Kidney glomerular epithelial cell (primary cell): ENCODE data around the gene SPOUT1.

ENCODE experiments used
- DNase-seq: peaks from one replicate; lab custom pipeline; 2025; lab: John Stamatoyannopoulos, UW

SPOUT1 gene

DNA sequence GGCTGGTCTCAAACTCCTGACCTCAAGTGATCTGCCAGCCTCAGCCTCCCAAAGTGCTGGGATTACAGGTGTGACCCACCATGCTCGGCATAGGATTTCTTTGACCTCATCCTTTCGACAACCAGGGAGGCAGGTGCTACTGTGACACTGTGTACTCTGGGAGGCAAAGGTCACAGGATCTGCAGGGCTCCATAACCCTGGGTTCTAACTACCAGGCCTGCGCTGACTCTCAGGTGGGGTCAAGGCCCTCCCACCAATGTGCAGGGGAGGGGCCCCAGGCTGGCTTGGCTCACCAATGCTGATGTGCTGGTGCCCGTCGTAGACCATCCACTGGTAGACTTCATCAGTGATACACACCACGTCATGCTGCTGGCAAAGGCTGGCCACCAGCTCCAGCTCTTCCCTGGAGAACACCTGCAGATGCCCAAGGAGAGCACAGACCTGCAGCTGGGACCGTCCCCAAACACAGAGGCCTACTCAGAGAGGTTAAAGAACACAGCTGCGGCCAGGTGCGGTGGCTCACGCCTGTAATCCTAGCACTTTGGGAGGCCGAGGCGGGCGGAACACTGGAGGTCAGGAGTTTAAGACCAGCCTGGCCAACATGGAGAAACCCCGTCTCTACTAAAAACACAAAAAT lies 7.0 kb upstream of the SPOUT1 start:
- DNase-seq = no peak

DNA sequence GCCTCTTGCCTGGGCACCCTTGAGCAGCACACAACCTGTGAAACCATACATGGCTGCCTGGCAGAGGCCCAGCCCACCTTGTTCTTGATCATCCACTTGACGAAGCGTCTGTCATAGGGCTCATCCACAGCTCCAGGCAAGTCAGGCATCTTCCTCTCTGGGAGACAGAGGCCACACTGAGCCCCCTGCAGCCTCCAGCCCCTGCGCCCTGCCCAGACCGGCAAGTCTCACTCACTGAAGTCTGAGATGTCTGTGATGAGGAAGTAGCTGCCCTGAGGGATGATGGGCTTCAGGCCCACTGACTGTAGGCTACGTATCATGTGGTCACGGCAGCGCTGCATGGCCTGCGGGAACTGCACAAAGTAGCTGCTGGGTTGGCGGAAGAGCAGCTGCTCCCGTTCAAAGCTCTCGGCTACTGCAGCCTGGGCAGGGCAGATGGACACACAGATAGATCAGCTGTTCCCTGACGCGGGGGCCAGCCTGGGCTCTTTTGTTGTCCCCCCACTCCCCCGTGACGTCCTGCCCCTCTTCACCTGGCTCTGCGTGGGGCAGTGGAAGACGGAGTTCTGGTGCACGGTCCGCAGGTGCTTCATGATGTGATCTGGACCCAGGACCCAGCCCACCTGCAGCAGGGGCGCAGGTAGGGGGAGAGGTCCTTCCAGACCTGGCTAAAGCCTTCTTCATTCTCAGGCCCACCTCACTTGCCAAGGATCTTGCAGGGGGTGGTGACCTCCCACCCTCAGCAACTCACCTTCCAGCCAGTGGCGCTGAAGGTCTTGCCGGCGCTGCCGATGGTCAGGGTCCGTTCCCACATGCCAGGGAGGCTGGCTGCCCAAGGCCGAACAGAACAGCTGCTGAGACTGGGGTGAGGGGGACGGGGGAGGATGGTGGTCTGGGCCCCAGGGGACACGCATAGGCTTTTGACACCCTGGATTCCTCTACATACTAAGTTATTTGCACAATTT lies 5.9 kb upstream of the SPOUT1 start:
- no peak for DNase-seq

DNA sequence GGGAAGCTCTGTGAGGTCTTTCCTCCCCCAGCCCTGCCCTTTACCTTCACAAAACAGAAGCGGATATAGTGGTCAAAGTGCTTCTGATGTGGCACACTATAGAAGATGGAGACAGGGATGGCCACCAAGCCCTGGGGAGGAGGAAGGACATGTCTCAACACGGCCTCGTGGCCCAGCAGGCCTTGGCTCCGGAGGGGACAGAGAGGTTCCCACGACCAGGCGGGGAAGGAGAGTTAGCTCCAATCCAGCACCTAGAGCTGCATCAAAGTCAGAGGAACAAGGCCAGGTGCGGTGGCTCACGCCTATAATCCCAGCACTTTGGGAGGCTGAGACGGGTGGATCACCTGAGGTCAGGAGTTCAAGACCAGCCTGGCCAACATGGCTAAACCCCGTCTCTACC lies 4.1 kb upstream of the SPOUT1 start:
- DNase-seq = no peak

DNA sequence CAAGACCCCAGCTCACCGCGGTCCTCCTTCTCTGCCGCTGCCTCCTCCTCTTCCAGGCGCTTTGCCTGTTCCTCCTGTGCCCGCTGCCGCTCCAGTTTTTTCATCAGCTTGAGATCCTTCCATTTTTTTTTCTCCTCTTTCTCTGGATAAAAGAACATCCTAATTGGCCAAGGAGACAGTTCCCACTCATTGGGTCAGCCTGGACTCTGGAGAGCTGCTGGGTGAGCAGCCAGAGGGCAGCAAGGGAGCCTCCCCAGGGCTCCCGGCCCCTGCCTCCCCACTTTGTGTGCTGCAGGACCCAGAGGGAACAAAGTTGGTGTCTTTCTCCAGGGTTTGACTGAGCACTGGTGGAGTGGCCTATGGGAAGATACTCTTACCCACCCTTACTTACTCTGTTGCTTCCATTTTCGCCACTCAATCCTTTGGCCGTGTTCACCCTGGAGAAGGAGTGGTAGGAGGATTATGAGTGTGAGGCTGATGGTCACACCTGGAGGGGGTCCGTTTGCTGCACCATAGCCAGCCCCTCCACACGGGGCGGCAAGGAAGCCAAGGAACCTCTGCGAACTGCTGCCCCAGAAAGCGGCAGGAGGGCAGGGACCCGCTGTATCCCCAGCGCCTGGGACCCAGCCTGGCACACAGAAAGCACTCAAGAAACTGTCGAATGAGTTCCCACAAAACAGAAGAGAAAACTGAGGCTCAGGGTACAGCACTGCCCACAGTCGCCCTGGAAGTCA lies 708 bp downstream of the SPOUT1 start:
- no peak for DNase-seq

DNA sequence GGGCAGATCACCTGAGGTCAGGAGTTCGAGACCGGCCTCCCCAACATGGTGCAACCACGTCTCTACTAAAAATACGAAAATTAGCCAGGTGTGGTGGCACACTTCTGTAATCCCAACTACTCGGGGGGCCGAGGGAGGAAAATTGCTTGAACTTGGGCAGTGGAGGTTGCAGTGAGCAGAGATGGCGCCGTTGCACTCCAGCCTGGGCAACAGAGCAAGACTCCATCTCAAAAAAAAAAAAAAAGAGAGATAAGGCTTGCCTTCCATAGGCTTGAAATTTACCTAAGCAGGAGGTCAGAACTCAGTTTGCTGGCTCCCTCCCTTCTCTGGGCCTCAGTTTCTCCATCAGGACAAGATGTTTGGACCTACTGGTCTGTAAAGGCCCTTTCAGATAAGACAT lies 1.3 kb downstream of the SPOUT1 start:
- DNase-seq = no peak

DNA sequence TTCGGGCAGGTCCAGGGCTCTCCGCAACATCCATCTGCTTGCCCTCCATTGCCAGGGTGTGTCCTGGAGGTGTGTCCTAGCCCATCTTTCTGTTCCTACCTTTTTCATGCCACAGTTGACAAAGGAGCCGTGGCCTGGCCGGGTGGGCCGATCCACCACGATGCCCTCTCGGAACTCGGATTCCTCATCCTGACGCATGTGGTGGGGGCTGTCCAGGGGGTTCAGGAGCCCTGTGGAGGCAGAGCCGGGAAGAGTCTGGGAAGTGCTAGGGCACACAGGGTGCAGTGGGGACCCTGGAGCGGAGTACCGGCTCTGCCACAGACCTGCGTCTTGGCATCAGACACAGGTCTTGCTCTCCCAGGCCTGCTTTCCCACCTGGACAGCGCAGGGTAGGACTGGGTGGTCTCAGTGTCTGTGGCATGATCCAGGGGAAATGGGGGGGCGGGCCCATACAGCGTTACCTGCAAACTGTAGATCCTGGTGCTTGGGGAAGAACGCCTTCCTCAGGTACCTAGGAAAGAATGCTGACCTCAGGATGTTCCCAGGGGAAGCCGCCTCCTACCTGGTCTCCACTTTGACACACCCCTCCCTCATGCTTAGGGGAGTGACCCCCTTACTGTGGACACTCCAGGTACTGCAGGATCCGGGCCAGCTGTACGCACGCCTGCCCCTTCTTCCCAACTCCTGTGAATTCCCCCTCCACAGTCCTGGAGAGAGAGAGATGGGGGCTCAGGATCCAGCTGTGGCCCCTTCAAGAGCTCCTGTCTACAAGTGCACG lies 3.5 kb downstream of the SPOUT1 start:
- no peak for DNase-seq

DNA sequence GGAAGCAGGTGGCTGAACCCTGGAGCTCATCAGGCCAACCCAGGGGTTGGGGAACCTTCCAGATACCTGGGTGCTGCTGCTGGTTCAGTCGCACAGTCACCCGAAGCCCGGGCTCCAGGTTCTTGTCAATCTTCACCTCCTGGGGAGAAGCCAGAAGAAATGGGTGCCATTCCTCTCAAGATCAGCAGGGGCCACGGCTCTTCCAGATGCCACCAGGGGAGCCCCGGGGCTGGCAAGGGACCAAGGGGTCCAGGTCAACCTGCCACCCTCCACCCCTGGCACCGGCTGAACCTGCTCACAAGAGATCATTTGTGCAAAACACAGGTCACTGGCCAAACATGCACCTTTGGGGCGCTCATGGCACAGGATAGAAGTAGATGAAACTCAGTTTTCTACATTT lies 4.7 kb downstream of the SPOUT1 start:
- no peak for DNase-seq

DNA sequence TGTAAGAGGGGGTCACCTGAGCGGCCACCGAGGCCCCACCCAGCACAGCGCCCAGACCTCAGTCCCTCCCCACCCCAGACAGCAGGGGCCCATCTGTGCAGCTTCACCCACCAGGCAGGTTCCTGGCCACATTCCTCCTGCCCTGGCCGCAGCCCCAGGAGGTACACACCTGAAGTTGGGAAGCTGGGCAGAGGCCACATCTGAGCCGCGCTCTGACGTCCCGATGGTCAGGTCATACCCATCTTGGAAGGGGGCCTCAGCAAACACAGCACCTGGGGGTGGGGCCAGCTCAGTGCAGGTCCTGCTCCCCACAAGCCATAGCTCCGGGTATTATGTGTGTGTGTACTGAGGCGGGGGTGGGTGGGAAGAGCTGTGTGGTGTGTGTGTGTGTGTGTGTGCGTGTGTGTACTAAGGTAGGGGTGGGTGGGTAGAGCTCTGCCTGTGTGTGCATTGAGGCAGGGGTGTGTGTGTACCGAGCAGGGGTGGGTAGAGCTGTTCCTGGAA lies 5.6 kb downstream of the SPOUT1 start:
- no peak for DNase-seq

DNA sequence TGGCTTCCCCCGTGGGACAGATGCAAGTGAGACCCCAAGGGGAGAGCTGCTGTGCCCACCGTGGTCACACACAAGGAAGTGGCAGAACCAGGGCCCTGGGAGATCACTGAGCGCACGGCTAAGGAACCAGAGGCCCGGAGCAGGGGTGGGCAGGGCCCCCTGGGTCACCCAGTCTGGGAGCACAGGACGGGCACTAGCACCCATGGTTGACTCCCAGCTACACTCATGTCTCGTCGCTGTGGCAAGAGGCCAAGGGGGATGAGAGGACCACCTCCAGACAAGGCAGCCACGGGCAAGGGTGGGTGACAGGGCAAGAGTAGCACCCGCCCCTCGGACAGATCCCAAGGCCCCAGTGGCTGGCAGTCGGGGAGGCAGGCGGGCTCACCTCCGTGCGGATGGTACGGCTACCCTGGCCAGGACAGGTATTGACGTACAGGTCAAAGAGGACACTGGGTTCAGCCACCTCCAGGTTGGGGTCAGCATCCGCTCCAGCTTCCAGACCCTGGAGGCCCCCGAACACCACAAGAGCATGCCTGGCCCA lies 6.2 kb downstream of the SPOUT1 start:
- no peak for DNase-seq

DNA sequence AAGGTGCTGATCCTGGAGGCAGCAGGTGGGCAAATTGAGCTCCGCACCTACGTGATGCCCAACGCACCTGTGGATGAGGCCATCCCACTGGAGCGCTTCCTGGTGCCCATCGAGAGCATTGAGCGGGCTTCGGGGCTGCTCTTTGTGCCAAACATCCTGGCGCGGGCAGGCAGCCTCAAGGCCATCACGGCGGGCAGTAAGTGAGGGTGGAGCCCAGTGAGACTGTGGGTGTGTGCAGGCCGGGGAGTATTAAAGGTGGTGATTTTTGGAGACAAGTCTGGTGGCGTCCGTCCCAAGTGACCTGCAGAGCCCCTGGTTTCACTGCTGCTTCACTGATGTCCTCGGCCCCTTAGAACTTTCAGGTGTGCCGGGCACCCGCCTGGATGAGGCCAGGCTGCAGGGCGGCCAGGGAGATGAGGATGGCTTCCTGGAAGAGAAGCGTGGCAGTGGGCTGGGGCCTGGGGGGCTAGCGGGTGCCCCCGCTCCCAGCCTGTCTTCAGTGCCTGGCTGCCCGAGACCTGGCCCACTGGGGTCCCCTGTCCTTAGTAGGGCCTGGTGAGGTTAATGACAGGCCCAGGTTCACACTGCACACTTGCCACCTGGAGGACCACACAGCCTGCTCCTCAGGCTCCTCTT lies 7.1 kb downstream of the SPOUT1 start:
- no peak for DNase-seq

DNA sequence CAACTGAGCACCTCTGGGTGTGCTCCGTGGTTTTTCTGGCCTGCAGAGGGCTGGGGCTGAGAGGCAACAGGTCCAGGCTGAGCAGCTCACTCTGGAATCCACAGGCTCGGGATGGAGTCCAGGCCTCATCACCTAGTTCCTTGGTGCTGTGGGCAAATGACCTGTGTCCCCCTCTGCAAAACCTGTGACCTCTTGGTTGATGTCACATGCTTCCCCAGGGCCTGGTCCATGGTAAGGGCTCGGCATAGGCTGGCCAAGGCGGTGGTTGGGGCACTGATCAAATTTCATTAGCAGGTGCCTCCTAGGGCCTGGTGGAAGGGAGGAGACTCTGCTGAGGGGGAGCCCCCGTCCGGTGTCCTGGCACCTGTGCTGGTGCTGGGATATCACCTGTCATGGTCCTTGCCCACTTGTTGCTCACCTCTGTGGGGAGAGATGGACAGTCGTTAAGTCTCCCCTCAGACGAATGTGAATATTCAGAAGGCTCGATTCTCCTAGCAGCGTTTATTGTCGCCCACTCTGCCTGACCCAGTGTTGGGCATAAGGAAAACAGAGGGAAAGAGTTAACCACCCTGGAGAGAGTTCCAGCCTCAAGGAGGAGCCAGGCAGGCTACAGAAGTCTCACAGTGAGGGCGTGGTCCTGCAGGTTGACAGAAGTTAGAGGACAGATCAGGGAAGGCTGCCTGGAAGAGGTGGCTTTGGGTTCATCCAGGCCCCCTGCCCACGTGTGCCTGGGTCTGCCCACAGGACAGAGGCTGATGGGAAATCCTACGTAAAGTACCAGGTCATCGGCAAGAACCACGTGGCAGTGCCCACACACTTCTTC lies 7.8 kb downstream of the SPOUT1 start:
- no peak for DNase-seq

DNA sequence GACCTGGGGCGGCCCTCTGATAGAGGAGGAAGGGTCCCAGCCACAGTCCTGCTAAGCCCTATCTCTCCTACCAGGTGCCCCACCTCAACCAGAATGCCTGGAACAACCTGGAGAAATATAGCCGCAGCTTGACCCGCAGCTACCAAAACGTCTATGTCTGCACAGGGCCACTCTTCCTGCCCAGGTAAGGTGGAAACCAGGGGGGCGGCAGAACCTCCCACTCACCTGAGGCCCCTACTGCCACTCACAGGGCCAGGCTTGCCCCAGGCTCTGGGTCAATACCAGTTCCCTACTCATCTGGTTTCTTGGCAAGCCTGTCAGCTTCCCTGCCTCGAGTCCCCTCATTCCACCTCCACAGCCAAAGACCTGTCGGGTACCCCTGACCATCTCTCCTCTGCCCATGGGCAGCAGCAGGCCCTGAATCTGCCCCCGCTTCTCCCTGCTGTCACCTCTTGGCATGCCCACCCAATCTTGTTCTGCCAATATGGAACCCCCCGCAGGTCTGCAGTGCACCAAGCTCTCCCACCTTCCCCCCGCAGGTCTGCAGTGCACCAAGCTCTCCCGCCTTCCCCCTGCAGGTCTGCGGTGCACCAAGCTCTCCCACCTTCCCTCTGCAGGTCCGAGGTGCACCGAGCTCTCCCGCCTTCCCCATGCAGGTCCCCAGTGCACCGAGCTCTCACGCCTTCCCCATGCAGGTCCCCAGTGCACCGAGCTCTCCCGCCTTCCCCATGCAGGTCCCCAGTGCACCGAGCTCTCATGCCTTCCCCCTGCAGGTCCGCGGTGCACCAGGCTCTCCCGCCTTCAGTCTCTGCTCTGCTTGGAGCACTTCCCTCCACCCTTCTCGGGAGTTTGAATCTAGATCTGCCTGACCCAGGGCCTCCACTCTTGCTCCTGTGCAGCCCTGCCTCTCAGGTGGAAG lies 8.7 kb downstream of the SPOUT1 start:
- no peak for DNase-seq

DNA sequence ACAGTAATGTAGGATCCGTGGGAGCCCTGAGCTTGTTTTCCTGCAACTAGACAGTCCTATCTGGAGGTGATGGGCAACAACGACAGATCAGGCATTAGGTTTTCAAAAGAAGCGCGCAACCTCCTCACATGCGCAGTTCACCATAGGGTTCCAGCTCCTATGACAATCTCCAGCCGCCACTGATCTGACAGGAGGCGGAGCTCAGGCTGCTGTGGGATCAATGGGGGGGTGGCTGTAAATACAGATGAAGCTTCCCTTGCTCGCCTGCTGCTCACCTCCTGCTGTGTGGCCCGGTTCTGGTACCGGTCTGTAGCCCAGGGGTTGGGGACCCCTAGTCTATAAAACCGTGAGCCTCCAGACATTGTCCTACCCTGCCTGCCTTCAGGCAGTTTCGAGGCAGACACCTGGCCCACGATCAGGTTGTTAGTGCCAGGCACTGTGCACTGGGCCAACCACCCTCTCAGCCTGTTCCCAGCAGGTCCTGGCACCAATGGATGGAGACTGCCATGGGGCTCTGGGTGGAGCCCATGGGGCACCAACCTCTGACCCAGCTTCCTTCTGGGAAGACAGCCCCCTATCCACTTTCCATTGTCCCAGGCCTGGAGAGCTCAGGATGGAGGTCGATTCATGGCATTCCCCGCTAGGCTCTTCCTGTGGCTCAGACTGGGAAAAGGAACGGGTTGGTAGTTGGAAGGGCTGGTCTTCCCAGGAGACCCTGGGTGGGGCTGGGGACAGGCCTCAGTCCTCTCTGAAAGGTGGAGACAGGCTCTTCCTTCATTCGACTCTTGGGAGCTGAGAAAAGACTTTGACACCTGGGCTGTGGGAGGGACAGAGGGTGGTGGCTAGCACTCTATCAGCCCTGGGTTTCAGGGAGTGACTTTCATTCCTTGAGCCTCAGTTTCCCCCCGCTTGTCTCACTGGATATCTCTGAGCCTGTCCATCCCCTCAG lies 9.6 kb downstream of the SPOUT1 start:
- DNase-seq = no peak

DNA sequence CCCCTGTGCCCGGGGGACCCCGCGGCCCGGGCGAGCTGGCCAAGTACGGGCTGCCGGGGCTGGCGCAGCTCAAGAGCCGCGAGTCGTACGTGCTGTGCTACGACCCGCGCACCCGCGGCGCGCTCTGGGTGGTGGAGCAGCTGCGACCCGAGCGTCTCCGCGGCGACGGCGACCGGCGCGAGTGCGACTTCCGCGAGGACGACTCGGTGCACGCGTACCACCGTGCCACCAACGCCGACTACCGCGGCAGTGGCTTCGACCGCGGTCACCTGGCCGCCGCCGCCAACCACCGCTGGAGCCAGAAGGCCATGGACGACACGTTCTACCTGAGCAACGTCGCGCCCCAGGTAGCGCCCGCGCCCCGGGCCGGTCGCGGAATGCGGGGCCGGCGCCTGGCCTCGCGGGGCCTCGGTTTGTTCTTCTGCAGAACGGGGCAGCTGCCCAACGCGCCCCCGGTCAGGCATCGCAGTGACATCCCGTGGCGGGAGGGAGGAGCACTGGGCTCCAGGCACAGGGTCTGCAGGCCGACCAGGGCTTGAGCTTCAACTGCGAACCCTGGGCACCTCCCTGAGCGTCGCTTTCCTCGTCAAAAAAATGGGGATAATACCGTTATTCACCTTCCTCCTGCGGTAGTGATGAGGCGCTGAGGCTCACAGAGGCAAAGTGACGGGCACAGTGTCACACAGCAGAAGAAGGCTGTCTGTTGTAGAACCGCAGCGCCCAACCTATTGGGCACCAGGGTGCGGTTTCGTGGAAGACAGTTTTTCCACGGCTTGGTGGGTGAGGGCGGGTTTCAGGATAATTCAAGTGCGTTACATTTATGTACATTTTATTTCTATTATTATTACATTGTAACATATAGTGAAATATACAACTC lies 10.5 kb downstream of the SPOUT1 start:
- DNase-seq = no peak

DNA sequence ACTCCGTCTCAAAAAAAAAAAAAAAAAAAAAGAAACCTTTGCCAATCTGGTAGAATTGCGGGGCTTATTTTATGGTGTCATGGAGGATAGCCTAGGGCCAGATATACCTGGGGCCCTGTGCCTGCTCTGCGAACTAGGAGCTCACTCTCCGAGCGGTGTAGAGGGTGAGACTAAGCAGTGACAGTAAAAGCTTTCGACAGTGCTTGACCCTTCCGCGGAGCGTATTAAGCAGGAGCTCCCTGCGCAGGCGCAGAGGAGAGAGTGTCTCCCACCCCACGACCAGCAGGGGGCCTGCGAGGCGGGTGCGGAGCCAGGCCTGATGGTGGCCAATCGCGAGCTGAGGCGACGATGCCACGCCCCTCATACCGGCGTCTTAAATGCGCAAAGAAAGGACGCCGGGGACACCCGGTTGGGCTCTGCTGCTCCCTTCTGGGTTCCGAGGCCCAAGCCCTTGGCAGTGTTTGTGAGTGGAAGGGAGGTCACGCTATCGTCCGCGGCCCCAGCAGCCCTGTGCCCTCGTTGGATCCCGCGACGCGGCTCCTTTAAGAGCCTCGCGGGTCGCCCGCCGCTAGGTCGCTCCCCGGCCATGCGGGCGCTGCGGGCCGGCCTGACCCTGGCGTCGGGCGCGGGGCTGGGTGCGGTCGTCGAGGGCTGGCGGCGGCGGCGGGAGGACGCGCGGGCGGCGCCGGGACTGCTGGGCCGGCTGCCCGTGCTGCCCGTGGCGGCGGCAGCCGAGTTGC lies 11.3 kb downstream of the SPOUT1 start, which contains the start of gene ENDOG:
Gene ENDOG, plus strand, starts transcription at position 402 of the 740 bp plus-strand sequence. Its CDS starts 185 bp downstream, at position 587.
- peak; percentile 91 for DNase-seq

DNA sequence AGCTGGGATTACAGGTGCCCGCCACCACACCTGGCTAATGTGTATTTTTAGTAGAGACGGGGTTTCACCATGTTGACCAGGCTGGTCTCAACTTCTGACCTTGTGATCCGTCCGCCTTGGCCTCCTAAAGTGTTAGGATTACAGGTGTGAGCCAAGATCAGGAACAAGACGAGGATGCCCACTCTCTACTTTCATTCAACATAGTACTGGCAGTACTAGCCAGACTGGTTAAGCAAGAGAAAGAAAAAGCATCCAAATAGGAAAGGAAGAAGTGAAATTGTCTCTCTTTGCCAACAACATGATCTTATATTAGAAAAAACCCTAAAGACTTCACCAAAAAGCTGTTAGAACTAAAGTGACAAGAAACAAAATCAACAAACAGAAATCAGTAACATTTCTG lies 18.7 kb downstream of the SPOUT1 start:
- no peak for DNase-seq
